HEK293 (cell line): ENCODE measurements around the gene TIPRL.

Experiments
- CTCF ChIP-seq: fragments of 450-650 bp; formaldehyde crosslinking; IDR thresholded peaks from 2 replicates; pipeline ENCODE4 v1.5.1; 2016; ENCODE audit warnings: missing biosample characterization, missing genetic modification characterization
- ELK4 ChIP-seq: IDR thresholded peaks from 2 replicates; pipeline ENCODE4 v1.6.1; 2011; ENCODE audit warnings: mild to moderate bottlenecking, low read depth, low read length, borderline replicate concordance
- MYNN ChIP-seq: fragments of 450-650 bp; formaldehyde crosslinking; IDR thresholded peaks from 2 replicates; pipeline ENCODE4 v1.5.1; 2016; ENCODE audit warnings: missing biosample characterization, missing genetic modification characterization, borderline replicate concordance
- ZBTB1 ChIP-seq: fragments of 450-650 bp; formaldehyde crosslinking; IDR thresholded peaks from 2 replicates; pipeline ENCODE4 v1.5.1; 2016; ENCODE audit warnings: missing biosample characterization, missing genetic modification characterization
- ZBTB20 ChIP-seq: fragments of 450-650 bp; formaldehyde crosslinking; IDR thresholded peaks from 2 replicates; pipeline ENCODE4 v1.5.1; 2016; ENCODE audit warnings: missing biosample characterization, missing genetic modification characterization
- ZNF221 ChIP-seq: fragments of 450-650 bp; formaldehyde crosslinking; IDR thresholded peaks from 2 replicates; pipeline ENCODE4 v1.5.1; 2017; ENCODE audit warnings: missing biosample characterization, missing genetic modification characterization, borderline replicate concordance
- ZNF416 ChIP-seq: fragments of 450-650 bp; formaldehyde crosslinking; IDR thresholded peaks from 2 replicates; pipeline ENCODE4 v1.5.1; 2016; ENCODE audit warnings: missing biosample characterization, missing genetic modification characterization
- ZNF423 ChIP-seq: fragments of 450-650 bp; formaldehyde crosslinking; IDR thresholded peaks from 2 replicates; pipeline ENCODE4 v1.5.1; 2016; ENCODE audit warnings: missing biosample characterization, missing genetic modification characterization
- ZNF530 ChIP-seq: fragments of 450-650 bp; formaldehyde crosslinking; IDR thresholded peaks from 2 replicates; pipeline ENCODE4 v1.5.1; 2016; ENCODE audit warnings: low read depth, missing biosample characterization, missing genetic modification characterization
- ZNF549 ChIP-seq: fragments of 450-650 bp; IDR thresholded peaks from 2 replicates; pipeline ENCODE4 v1.5.1; 2018; ENCODE audit warnings: missing biosample characterization, missing genetic modification characterization, mild to moderate bottlenecking, inconsistent platforms, moderate library complexity
- ZNF555 ChIP-seq: fragments of 450-650 bp; formaldehyde crosslinking; conservative IDR thresholded peaks from 2 replicates; pipeline ENCODE4 v1.5.1; 2017; ENCODE audit warnings: missing biosample characterization, mild to moderate bottlenecking, missing genetic modification characterization, inconsistent platforms
- TF ChIP-seq, protein P1 (sequence below): fragments of 450-650 bp; formaldehyde crosslinking; IDR thresholded peaks from 2 replicates; pipeline ENCODE4 v1.5.1; 2017; ENCODE audit warnings: missing biosample characterization, missing genetic modification characterization
- TF ChIP-seq, protein P2 (sequence below): fragments of 450-650 bp; formaldehyde crosslinking; IDR thresholded peaks from 2 replicates; pipeline ENCODE4 v1.5.0; 2017; ENCODE audit warnings: missing biosample characterization, missing genetic modification characterization, borderline replicate concordance
- TF ChIP-seq, protein P3 (sequence below): sonication (generic); formaldehyde crosslinking; IDR thresholded peaks from 2 replicates; pipeline ENCODE4 v1.8.1; 2022; ENCODE audit warnings: mild to moderate bottlenecking, moderate library complexity, missing genetic modification reagents

DNA sequence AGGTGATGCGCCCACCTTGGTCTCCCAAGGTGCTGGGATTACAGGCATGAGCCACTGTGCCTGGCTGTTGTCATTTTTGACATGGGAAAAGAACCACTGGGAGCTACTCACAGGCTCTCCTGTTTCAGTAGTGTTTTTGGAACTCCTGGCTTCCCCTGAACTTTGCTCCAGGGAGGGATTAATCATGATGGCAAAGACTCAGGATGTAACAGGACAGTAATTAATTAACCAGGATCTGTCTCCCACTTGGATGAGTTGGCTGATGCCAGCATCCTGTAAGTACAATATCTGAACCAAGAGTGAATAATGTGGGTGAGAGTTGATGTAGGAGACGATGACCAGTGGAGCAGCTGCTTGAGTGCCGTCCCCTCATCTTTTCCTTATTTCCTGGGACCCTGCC, 51.9 kb downstream of the TIPRL start:
- TF ChIP-seq CTCF (tag by site-specific recombination) (no peak), ZNF555 (tag by site-specific recombination) (no peak), ZBTB20 (no peak), ZNF221 (tag by site-specific recombination) (no peak), ZNF416 (tag by site-specific recombination) (no peak), ZBTB1 (no peak), ZNF530 (tag by site-specific recombination) (no peak), ZNF423 (tag by site-specific recombination) (no peak), MYNN (tag by site-specific recombination) (no peak), ELK4 (no peak), ZNF549 (no peak)
- TF ChIP-seq, protein P1, sequence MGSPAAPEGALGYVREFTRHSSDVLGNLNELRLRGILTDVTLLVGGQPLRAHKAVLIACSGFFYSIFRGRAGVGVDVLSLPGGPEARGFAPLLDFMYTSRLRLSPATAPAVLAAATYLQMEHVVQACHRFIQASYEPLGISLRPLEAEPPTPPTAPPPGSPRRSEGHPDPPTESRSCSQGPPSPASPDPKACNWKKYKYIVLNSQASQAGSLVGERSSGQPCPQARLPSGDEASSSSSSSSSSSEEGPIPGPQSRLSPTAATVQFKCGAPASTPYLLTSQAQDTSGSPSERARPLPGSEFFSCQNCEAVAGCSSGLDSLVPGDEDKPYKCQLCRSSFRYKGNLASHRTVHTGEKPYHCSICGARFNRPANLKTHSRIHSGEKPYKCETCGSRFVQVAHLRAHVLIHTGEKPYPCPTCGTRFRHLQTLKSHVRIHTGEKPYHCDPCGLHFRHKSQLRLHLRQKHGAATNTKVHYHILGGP (tag by site-specific recombination), result no peak
- TF ChIP-seq, protein P2, sequence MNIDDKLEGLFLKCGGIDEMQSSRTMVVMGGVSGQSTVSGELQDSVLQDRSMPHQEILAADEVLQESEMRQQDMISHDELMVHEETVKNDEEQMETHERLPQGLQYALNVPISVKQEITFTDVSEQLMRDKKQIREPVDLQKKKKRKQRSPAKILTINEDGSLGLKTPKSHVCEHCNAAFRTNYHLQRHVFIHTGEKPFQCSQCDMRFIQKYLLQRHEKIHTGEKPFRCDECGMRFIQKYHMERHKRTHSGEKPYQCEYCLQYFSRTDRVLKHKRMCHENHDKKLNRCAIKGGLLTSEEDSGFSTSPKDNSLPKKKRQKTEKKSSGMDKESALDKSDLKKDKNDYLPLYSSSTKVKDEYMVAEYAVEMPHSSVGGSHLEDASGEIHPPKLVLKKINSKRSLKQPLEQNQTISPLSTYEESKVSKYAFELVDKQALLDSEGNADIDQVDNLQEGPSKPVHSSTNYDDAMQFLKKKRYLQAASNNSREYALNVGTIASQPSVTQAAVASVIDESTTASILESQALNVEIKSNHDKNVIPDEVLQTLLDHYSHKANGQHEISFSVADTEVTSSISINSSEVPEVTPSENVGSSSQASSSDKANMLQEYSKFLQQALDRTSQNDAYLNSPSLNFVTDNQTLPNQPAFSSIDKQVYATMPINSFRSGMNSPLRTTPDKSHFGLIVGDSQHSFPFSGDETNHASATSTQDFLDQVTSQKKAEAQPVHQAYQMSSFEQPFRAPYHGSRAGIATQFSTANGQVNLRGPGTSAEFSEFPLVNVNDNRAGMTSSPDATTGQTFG (tag by site-specific recombination), result no peak
- TF ChIP-seq, protein P3, sequence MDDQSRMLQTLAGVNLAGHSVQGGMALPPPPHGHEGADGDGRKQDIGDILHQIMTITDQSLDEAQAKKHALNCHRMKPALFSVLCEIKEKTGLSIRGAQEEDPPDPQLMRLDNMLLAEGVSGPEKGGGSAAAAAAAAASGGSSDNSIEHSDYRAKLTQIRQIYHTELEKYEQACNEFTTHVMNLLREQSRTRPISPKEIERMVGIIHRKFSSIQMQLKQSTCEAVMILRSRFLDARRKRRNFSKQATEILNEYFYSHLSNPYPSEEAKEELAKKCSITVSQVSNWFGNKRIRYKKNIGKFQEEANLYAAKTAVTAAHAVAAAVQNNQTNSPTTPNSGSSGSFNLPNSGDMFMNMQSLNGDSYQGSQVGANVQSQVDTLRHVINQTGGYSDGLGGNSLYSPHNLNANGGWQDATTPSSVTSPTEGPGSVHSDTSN, result no peak
